ENCODE measurements around the gene FAH.
"Not testable (repeated sequence)": the region's sequence is repeated elsewhere in the genome, so short reads cannot be mapped to it uniquely, and the experiment has no call there.

FAH gene

DNA sequence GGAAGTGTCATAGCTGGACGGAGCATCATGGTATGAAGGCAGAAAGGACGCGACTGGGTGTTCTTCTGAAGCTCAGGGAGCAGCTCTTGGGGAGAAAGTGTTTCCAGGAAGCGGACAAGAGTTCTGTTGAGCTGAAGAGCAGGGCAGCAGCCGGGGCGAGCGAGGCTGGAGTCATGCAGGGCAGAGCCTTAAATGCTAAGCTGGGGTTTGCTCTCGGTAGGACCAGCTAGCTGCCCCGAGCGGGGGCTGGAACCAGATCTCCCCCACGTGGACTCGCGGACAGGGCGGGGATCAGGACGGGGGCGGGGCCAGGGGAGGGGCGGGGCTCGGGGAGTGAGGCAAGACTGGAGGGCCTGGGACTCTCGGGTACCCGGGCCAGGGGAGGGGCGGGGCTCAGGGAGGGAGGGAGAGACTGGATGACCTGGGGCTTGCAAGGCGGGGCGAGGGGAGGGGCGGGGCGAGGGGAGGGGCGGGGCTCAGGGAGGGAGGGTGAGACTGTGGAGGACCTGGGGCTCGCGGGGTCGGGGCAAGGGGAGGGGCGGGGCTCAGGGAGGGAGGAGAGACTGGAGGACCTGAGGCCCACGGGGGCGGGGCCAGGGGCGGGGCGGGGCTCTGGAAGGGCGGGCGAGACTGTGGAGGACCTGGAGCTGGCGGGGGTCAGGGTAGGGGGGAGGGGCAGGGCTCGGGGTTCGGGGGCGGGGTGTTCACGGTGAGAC, 461 bp upstream of the FAH start:
- peak; percentile 98 for DNase-seq

DNA sequence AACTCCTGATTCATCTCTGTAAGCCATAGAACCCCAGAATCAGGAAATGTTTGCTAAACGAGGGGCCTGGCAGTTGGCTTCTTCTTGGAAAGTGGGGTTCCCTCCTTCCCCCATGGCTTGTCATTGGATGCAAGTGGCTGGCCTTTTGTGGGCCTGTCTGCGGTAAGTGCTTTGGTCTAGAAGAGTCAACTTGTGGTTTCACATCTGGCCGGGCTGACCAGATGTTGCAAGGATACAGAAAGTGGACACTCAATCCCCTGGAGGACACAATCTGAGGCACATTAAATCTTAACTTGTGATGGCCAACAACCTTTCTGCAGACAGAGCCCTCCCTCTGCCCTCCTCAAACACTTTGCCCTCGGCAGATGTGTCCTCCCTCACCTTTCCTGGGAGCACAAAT, 1.1 kb downstream of the FAH start:
- no peak for DNase-seq

GRCh38 chr15:80154336-80154735, 1.5 kb downstream of the FAH start:
- no peak for DNase-seq

DNA sequence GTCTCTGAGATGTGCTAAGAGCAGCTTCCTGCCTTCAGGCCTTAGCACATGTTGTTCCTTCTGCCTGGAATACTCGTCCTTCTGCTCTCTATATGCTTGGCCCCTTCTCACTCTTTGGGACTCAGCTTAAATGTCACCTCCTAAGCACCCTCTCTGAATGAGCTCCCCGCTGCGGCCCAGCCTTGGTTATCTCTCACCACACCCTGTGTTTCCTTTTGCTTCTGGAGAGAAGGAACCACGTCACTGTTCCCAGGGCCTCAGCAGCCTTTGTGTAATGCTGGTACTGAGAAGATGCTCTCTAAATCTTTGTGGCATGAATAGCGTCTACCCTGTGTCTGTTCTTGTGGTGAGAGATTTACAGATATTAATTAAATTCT, 2.2 kb downstream of the FAH start:
- no peak for DNase-seq

GRCh38 chr15:80155378-80156175, 2.8 kb downstream of the FAH start:
- DNase-seq, result not testable (repeated sequence)

DNA sequence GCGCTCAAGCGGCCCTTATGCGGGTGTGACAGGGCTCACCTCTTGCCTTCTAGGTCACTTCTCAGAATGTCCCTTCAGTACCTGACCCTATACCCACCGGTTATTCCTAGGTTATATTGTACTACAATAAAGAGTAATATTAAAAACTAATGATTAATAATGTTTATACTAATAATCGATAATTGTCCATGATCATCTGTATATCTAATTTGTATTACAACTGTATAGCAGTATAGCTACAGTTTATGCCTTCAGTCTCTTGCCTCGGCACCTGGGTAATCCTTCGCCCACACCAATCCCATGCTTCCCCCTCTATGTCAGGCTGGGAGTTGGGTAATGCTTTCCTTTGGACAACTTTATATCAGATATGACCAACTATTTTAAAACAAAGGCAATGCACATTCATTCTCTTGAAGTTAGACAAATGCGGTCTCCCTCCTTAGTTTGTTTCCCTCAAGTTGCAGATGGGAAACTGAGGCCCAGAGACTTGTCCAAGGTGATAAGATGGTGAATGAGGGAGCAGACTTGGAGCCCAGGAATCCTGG, 3.4 kb downstream of the FAH start:
- no peak for DNase-seq

GRCh38 chr15:80157215-80157614, 4.4 kb downstream of the FAH start:
- DNase-seq, result no peak

DNA sequence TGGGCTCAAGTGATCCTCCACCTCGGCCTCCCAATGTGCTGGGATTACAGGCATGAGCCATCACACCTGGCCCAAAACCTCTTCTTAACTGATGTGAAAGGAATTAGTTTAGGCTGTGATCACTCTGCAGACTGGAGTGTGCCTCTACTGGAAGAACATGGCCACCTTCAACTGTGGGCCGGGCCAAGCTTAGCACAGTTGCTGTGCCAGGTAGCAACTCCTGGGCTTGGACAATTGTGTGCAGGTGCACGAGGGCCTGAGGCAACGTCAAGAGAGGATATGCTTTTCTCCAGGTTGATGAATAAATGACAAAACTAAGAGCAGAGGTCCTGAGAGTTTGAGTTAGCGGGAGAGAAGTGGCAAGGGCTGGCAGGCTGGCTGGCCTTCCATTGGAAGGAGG, 6.5 kb downstream of the FAH start:
- DNase-seq, result no peak

GRCh38 chr15:80159811-80160569, 7.2 kb downstream of the FAH start:
- no peak for DNase-seq

DNA sequence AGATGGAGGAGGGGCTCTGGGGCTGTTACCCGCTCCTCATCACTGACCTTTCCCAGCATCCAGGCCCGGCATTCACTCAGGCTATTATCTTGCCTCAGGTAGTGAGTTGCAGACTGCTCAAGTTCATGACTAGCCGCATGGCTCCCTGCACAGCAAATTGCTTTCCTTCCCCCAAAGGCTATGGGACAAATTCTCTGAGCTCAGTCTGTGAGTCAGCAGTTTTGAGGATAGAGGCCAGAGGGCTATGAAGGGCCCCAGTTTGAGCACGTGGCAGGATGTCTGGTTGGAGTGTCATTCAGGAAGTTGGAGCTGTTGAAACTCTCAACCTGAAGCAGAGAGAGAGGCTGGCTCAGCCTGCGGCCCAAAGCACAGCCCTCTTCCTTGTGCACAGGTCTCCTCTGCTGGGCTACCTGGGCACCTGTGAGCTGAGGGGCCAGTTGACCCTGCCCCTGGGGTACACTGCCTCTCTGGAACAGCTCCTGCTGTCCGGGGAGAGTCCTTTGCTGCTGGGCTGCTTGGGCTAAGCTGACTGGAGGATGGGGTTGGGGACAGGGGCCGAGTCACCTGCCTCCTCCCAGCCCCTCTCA, 7.9 kb downstream of the FAH start:
- DNase-seq, result no peak

DNA sequence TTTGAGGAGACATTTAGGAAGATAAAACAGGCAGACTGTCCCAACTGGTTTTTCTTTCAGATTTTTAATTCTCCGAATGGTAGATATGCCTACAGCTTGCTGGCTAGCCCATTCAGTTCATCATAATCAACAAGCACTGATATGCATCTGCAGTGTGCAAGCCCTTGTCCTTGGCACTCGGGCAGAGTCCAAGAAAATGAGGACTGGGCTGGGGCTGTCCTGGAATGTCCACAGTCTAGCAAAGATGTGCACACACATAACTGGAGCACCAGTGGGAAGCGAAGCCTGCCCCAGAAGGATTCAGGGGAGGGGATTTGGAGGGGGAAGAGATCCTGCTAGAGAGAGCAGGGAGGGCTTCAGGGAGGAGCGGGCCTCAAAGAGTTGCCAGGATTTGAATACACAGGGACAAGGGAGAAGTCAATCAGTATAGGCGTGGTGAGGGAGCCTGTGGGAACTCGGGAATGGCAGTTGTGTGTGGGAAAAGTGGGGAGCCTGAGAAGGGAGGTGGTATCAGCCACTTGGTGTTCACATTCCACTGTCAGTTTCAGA, 8.7 kb downstream of the FAH start:
- DNase-seq, result no peak

DNA sequence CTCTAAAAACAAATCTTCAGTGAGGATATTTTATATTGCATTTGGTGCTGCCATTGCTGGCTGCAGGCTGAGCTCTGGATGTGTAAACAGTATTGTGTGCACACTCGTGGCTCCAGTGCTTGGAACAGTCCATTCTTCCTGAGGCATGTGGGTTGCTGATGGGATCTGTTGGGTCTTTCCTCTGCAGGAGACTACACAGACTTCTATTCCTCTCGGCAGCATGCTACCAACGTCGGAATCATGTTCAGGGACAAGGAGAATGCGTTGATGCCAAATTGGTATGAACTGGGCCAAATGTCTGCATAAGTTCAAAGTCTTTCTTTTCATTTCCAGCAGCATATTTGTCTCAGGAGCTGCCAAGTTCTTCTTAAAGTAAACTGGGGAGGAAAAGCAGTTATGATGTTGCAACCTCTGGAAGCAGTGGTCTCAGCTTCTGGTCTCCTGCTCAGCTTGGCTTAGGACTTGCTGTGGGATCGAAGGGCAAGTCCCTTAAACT, 9.3 kb downstream of the FAH start:
- DNase-seq, result no peak

DNA sequence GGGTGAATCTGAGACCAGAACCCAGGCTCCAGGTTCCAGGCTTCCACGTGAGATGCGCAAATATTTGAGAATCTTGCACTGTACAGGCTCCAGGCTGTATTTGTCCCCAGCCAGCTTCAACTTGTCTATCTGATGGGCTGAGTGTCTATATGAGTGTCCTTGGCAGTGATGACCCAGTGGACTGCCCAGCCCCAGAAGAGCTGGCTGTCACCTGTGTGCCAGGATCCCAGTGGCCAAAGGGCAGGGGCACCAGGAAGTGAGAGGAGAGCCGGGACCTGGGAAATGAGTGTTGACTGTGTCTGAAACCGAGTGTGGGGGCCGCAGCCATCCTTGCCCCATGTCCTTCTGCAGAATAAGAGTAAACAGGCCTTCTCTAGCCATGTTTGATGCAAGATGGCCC, 10.4 kb downstream of the FAH start:
- no peak for DNase-seq

DNA sequence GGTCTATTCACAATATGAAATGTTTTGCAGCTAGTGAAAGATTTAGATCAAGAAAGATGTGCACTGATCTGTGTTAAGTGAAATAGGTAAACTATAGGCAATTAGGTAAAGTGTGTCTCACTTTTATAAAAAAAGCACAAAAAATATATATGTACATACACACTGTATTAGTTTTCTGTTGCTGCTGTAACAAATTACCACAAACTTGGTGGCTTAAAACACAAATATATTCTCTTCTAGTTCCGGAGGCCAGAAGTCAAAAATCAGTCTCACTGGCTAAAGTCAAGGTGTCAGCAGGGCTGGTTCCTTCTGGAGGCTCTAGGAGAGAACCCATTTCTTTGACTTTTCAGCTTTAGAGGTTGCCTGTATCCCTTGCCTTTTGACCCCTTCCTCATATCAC, 11.1 kb downstream of the FAH start:
- DNase-seq, result no peak

GRCh38 chr15:80167936-80168335, 15.1 kb downstream of the FAH start:
- DNase-seq, result no peak

DNA sequence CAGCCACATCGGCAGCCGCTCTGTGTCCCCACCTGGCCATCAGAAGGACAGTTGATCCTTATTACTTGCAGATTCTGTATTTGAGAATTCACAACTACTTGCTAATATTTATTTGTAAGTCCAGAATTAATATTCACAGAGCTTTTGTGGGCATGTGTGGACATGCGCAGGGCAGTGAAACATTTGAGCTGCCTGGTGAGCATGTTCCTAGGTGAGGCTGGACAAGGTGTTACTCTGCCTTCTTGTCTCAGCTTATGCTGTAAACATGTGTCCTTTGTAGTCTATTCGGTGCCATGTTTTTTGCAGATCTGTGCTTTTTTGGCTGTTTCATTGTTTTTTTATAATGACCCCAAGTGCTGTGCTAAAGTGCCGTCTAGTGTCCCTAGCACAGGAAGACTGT, 15.6 kb downstream of the FAH start:
- DNase-seq, result no peak

DNA sequence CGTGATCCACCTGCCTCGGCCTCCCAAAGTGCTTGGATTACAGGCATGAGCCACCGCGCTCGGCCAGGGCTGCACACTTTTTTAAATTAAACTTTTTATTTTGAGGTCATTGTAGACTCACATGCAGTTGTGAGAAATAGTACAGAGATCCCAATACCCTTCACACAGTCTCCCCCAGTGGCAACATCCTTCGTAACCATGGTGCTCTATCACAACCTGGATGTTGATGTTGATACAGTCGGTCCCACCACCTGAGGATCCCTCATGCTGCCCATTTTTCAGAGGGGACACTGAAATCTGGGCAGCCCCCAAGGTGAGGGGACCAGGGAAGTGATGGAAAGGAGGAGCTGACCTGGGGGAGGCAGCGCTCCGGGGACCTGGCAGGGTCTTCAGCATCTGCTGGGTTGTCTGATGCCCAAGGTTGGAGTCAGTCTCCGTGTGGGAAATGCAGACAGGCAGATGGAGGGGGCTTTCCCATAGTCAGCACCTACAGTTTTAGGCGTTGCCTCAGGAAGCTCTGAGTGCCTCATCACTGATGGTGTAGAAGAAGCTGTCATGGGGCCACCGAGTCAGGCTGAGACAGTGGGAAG, 17.1 kb downstream of the FAH start:
- DNase-seq, result no peak

DNA sequence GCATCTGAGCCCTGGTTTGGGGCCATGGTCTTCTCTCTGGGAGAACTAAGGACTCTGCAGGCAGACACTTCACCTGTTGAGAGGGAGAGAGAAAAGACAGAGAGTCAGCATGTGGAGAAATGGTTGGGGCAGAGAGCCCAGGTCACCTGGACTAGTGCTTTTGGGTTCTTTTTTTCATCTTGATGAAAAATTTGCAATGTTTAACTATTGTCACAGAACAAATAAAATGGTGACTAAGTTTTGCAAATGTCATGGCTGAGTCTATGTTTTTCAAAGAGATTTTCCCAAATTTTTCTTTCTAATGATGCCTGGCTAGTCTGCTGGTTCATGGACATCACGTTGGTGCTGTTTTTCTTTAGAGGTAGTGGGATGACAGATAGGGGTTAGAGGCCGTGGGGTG, 17.8 kb downstream of the FAH start:
- DNase-seq, result no peak

DNA sequence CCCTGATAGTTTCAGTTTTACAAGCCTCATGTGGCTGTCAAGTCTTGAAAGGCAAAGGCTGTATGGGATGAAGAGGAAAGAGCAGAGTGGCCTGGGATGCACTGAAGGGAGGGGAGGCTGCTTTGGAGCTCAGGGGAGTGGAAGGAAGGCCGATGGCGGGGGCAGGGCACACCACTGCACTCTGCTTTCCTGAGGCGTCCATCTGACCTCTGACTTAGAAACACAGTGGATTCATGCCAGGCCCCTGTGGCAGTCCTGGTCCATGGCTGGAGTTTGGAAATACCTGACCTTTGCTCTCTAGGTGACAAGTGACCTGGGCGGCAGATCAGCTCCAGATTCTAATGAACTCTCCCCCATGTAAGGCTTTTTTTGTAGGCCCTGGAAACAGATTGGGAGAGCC, 19.0 kb downstream of the FAH start:
- no peak for DNase-seq

DNA sequence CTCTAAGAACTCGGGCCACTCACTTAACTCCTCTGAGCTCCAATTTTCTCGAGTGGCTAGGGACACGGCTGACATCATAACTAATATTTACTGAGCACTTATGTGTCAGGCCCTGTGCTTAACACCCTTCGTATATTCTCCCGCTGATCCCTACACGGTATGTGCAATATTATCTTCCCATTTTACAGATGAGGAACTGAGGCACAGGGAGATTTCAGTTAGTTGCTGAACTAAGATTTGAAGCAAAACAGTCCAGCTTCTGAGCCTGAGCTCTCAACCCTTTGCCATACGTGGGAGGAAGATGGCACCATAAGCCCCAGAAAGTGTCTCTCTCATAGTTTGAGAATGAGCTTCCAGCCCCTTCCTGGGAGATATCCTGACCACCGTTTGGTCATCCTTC, 19.6 kb downstream of the FAH start:
- DNase-seq, result no peak

GRCh38 chr15:80173022-80173759, 20.4 kb downstream of the FAH start:
- DNase-seq, result no peak
